Measurements from ENCODE around the gene CCDC33.
A peak's percentile ranks its signal among the peaks of the same experiment; 100 is the strongest.

CCDC33 gene

GRCh38 chr15:74209560-74209958 lies 26.6 kb upstream of the CCDC33 start (continued):
- TF ChIP-seq, protein P1, sequence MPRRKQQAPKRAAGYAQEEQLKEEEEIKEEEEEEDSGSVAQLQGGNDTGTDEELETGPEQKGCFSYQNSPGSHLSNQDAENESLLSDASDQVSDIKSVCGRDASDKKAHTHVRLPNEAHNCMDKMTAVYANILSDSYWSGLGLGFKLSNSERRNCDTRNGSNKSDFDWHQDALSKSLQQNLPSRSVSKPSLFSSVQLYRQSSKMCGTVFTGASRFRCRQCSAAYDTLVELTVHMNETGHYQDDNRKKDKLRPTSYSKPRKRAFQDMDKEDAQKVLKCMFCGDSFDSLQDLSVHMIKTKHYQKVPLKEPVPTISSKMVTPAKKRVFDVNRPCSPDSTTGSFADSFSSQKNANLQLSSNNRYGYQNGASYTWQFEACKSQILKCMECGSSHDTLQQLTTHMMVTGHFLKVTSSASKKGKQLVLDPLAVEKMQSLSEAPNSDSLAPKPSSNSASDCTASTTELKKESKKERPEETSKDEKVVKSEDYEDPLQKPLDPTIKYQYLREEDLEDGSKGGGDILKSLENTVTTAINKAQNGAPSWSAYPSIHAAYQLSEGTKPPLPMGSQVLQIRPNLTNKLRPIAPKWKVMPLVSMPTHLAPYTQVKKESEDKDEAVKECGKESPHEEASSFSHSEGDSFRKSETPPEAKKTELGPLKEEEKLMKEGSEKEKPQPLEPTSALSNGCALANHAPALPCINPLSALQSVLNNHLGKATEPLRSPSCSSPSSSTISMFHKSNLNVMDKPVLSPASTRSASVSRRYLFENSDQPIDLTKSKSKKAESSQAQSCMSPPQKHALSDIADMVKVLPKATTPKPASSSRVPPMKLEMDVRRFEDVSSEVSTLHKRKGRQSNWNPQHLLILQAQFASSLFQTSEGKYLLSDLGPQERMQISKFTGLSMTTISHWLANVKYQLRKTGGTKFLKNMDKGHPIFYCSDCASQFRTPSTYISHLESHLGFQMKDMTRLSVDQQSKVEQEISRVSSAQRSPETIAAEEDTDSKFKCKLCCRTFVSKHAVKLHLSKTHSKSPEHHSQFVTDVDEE (CRISPR knock-in tag; IDR thresholded peaks at IDR 0.05): no peak
- TF ChIP-seq ESRRG (CRISPR knock-in tag; IDR thresholded peaks at IDR 0.05) (no peak), ZNF70 (CRISPR knock-in tag; IDR thresholded peaks at IDR 0.05) (no peak), OSR1 (CRISPR knock-in tag; IDR thresholded peaks at IDR 0.05) (no peak)

DNA sequence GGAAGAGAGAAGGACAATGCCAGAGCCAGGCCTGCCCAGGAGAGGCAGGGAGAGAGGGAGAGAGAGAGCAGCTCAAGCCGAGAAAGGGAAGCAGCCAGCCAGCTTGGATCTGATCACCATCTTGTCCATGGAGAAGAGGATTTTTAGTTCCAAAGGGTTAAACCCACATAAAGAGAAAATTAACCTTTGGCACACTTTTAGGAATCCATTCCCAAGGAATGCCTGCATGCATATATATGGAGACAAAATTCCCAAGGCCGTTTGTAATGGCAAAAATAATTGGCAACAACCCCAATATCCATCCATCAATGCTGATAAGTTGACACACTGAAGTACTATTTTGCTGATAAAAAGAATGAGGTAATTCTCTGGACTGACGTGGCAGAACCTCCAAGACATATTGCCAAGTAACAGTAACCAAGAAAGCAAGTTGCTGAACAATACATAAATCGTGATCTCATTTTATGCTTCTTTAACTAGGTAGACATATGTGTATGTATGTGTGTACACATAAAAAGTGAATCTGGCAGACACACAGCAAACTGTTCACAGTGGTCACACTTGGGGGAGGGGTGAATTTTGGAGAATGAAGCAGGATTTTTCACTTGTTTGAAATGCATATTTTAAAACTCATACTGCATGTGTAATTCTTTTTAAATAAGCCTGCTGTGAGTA lies 26.0 kb upstream of the CCDC33 start:
- ATAC-seq: peak; percentile 43
- TF ChIP-seq ARNTL (CRISPR knock-in tag; IDR thresholded peaks at IDR 0.05; ENCODE audit: borderline replicate concordance, low read depth) (no peak), SNAI2 (CRISPR knock-in tag; IDR thresholded peaks at IDR 0.05) (peak; percentile 87; the same call in 1 of the 2 replicates), TOX (CRISPR knock-in tag; IDR thresholded peaks at IDR 0.05; ENCODE audit: borderline replicate concordance) (no peak), ZFP3 (CRISPR knock-in tag; IDR thresholded peaks at IDR 0.05) (0 out of 2 replicates have a peak, but pooled peaks have one; percentile 54), ZC3H10 (CRISPR knock-in tag; IDR thresholded peaks at IDR 0.05) (no peak), CSDC2 (CRISPR knock-in tag; IDR thresholded peaks at IDR 0.05) (peak; percentile 88; the same call in 1 of the 2 replicates), POU6F1 (CRISPR knock-in tag; IDR thresholded peaks at IDR 0.05; ENCODE audit: borderline replicate concordance, low read depth) (0 out of 2 replicates have a peak, but pooled peaks have one; percentile 9), ISL1 (CRISPR knock-in tag; IDR thresholded peaks at IDR 0.05) (peak; percentile 93), ESRRG (CRISPR knock-in tag; IDR thresholded peaks at IDR 0.05) (no peak), PATZ1 (CRISPR knock-in tag; IDR thresholded peaks at IDR 0.05; ENCODE audit: borderline replicate concordance) (peak; percentile 81; the same call in 1 of the 2 replicates), TCF4 (CRISPR knock-in tag; IDR thresholded peaks at IDR 0.05; ENCODE audit: borderline replicate concordance) (no peak)
- TF ChIP-seq, protein P2, sequence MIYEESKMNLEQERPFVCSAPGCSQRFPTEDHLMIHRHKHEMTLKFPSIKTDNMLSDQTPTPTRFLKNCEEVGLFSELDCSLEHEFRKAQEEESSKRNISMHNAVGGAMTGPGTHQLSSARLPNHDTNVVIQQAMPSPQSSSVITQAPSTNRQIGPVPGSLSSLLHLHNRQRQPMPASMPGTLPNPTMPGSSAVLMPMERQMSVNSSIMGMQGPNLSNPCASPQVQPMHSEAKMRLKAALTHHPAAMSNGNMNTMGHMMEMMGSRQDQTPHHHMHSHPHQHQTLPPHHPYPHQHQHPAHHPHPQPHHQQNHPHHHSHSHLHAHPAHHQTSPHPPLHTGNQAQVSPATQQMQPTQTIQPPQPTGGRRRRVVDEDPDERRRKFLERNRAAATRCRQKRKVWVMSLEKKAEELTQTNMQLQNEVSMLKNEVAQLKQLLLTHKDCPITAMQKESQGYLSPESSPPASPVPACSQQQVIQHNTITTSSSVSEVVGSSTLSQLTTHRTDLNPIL (CRISPR knock-in tag; IDR thresholded peaks at IDR 0.05; ENCODE audit: low read depth): peak; percentile 99
- TF ChIP-seq, protein P1 (CRISPR knock-in tag; IDR thresholded peaks at IDR 0.05): peak; percentile 62; the same call in 1 of the 2 replicates
- TF ChIP-seq, protein P3, sequence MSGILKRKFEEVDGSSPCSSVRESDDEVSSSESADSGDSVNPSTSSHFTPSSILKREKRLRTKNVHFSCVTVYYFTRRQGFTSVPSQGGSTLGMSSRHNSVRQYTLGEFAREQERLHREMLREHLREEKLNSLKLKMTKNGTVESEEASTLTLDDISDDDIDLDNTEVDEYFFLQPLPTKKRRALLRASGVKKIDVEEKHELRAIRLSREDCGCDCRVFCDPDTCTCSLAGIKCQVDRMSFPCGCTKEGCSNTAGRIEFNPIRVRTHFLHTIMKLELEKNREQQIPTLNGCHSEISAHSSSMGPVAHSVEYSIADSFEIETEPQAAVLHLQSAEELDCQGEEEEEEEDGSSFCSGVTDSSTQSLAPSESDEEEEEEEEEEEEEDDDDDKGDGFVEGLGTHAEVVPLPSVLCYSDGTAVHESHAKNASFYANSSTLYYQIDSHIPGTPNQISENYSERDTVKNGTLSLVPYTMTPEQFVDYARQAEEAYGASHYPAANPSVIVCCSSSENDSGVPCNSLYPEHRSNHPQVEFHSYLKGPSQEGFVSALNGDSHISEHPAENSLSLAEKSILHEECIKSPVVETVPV (CRISPR knock-in tag; IDR thresholded peaks at IDR 0.05): 0 out of 2 replicates have a peak, but pooled peaks have one; percentile 61

All from SK-N-SH treated with all-trans-retinoic acid at 6 μM for 48 hours (cell line).